GM10266 (cell line): ENCODE measurements around the gene KPNA3.

Experiments
- DNase-seq: peaks from one replicate; pipeline ENCODE4 v3.0.0; 2012; ENCODE audit errors: extremely low spot score
- CTCF ChIP-seq: IDR thresholded peaks from 2 replicates; pipeline ENCODE4 v1.5.1; 2012; ENCODE audit warnings: mild to moderate bottlenecking, low read depth; ENCODE audit not compliant: control insufficient read depth, insufficient read depth; ENCODE audit errors: missing control alignments

The KPNA3 gene

DNA sequence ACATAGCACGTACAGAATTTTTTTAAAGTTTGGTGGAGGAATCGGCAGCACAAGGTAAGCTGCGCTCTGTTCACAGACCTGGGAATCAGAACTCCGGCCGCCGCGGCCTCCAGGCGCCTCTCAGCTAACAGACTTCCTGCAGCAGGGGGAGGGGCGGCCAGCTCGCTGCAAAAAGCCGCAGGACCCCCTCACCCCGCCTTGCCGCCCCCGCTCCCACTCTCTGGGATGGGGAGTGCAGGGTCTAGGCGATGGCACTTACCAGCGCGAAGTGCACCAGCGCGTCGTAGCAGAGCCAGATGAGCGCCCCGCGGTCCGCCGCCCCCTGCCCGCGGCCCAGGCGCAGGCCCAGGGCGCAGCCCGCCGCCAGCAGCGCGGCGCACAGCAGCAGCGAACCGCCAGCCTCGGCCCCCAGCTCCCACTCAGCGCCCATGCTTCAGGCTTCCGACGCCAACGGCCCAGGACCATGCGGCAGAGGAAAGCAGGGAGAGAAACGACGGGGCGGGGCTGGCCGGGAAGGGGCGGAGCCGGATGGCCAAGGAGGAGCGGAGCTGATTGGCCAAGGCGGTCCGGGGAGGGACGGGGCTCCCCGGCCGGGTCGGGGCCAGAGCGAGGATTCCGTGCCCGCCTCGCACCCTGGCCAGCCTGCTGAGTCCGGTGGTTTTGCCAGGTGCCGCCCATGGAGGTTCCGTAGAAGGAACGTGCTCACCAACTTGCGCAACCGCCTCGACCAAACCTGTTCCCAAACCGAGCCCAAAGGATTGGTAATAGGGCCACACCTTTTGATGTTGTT is 101.3 kb downstream of the KPNA3 start, which contains the start of gene EBPL:
Gene EBPL (minus strand): TSS at position 492 of the 790 bp plus-strand sequence. CDS start 62 bp downstream, at position 430.
- TF ChIP-seq CTCF, result no peak
- peak; percentile 96 for DNase-seq

- TF ChIP-seq CTCF, result no peak
- no peak for DNase-seq
These were observed 102.1 kb downstream of the KPNA3 start for GRCh38 chr13:49690133-49690994.

- TF ChIP-seq CTCF, result no peak
- no peak for DNase-seq
These were observed 109.0 kb downstream of the KPNA3 start for GRCh38 chr13:49683489-49683888.

- DNase-seq, result no peak
- TF ChIP-seq CTCF, result no peak
These were observed 110.5 kb downstream of the KPNA3 start for GRCh38 chr13:49681842-49682435.

- peak; percentile 61 for DNase-seq
- TF ChIP-seq CTCF, result peak; percentile 50
These were observed 113.2 kb downstream of the KPNA3 start for GRCh38 chr13:49679246-49679645.

- no peak for TF ChIP-seq CTCF
- DNase-seq, result no peak
These were observed 114.1 kb downstream of the KPNA3 start for GRCh38 chr13:49678191-49678914.
